ENCODE data around the gene OR4F17.
"Not testable (repeated sequence)": the region's sequence is repeated elsewhere in the genome, so short reads cannot be mapped to it uniquely, and the experiment has no call there.

OR4F17 gene, protein sequence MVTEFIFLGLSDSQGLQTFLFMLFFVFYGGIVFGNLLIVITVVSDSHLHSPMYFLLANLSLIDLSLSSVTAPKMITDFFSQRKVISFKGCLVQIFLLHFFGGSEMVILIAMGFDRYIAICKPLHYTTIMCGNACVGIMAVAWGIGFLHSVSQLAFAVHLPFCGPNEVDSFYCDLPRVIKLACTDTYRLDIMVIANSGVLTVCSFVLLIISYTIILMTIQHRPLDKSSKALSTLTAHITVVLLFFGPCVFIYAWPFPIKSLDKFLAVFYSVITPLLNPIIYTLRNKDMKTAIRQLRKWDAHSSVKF

DNA sequence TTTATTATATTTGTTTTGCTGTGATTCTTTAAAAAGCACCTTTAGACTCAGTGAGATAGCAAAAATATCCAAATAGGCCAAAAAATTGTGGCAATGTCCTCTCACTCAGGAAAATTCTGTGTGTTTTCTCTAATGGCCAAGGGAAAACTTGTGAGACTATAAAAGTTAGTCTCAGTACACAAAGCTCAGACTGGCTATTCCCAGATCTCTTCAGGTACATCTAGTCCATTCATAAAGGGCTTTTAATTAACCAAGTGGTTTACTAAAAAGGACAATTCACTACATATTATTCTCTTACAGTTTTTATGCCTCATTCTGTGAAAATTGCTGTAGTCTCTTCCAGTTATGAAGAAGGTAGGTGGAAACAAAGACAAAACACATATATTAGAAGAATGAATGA lies at the start of gene OR4F17:
Gene OR4F17 (plus strand): TSS at position 301 of the 400 bp plus-strand sequence. CDS start 3,575 bp downstream, outside the sequence.
- DNase-seq, result not testable (repeated sequence)

- peak; percentile 72 for DNase-seq
These were observed 36.1 kb upstream of the OR4F17 start for GRCh38 chr19:70793-71192.

GRCh38 chr19:82864-83263 lies 24.0 kb upstream of the OR4F17 start:
- DNase-seq, result not testable (repeated sequence)

- not testable (repeated sequence) for DNase-seq
These were observed 23.3 kb upstream of the OR4F17 start for GRCh38 chr19:83626-84025.

GRCh38 chr19:90678-91077 lies 16.2 kb upstream of the OR4F17 start:
- DNase-seq, result not testable (repeated sequence)

DNA sequence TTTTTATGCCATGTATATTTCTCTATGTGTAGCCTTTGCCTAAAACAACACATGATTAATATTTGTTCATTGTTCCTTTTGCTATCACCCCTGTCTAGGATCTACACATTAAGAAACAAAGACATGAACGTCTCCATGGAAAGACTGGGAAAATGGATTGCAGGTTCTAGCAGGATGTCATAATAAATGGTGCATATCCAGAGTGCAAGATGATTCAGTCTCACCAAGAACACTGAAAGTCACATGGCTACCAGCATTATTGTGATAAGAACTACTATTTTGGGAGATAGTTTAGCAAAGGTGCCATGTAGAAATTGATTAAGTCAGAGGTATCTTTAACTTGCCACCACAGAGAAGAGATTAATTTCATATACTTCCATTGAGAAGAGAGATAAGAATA lies 12.1 kb upstream of the OR4F17 start:
- DNase-seq, result not testable (repeated sequence)

DNA sequence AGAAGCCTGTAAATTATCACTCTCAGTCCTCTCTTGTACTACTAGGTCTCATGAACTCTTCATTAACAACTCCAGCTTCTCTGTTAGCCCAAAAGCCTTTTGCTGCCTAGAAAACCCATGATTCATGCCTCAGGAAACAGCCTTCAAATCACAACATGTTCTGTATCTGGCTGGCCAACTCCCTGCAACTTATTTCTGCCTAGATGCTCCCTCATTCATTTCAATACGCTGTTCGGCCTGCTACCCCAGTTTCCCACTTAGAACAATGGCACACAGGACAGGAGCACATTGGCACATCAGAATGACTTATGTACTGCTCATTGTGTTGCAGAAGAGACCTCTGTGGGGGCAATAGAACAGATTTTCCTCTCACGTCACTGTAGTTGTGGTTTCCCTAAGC lies 9.3 kb upstream of the OR4F17 start:
- DNase-seq, result not testable (repeated sequence)

DNA sequence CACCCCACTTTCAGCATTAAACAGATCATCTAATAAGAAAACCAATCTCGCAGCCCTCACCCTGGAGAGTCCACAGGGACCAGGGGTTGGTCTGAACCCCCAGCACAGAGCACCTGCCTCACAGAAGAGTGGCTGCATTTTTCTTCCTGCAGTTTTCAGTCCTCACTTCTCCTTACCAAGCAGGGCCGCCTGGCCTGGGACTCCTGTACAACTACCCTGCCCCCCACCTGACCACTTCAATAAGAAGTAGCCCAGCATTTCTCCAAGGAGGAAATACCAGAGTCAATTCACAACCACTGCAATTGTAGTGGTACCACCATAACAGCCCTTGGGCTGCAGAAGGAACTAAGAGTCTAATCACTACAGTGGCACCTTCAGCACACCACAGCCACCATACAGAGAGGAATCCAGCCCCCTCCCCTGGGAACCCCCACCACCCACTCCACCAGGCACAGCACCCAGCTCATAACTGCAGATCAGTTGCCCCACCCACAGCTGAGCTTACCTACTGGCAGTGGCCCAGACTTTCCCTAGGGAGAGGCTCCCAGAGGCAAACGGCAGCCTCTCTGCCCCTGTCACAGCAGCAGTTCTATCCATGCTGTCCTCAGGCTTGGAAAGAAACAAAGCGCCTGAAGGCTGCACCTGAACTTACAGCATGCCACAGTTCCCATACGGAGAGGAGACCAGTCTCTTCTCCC lies 13.7 kb downstream of the OR4F17 start:
- DNase-seq, result not testable (repeated sequence)
